Neural progenitor cell (in vitro differentiated cells): Measurements from ENCODE around the gene CACNG8.

Experiments
- CTCF ChIP-seq: fragments of 200-600 bp; sonication (generic); IDR thresholded peaks from 2 replicates; pipeline ENCODE4 v1.5.1; 2017; ENCODE audit warnings: antibody characterized with exemption, mild to moderate bottlenecking
- EZH2 ChIP-seq: fragments of 200-600 bp; sonication (generic); IDR thresholded peaks from 2 replicates; pipeline ENCODE4 v1.6.1; 2017; ENCODE audit warnings: antibody characterized with exemption, mild to moderate bottlenecking, moderate library complexity
- EZH2phosphoT487 ChIP-seq: fragments of 200-600 bp; sonication (generic); IDR thresholded peaks from 2 replicates; pipeline ENCODE4 v1.6.1; 2017; ENCODE audit warnings: antibody characterized with exemption

DNA sequence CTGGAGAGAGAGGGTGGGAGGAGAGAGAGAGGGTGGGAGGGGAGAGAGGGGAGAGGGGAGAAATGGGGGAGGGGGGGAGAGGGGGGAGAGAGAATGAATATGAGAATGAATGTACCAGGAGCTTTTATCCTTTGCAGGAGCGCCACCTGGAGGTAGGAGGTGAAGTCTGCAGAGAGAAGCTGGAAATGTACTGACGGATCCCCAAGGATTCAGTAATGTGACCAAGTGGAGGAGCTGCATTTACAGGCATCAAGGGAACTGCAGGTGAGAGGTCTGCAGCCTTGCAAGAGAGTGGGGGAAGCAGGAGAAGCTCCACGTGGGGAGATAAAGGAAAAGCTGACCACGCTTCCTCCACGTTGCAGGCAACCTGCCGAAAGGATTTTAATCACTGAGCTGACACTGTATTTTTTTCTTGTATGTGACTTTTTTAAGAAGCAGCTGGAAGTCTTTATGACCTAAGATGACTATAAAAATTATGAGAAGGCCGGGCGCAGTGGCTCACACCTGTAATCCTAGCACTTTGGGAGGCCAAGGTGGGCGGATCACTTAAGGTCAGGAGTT, 67.3 kb downstream of the CACNG8 start:
- TF ChIP-seq EZH2 (no peak), CTCF (peak; percentile 73), EZH2phosphoT487 (no peak)
